SW 1271 (cell line): Measurements from ENCODE around the gene TCL1A.

Source experiments
- DNase-seq, 2 experiments: peaks; one replicate each; lab custom pipeline; 2025; lab: John Stamatoyannopoulos, UW

TCL1A gene

DNA sequence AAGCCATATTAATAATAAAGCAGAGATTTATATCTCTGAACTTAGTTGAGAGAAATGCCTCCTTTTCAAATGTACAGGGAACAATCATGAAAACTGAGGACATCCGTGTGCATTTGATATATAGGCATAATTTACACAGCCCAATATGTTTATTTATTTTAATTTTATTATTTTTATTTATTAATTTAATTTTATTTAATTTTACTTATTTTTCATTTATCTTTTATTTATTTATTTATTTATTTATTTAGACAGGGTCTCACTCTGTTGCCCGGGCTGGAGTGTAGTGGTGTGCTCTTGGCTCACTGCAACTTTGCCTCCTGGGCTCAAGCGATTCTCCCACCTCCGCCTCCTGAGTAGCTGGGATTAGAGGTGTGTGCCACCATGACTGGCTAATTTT lies 8.4 kb downstream of the TCL1A start:
- DNase-seq: no peak

DNA sequence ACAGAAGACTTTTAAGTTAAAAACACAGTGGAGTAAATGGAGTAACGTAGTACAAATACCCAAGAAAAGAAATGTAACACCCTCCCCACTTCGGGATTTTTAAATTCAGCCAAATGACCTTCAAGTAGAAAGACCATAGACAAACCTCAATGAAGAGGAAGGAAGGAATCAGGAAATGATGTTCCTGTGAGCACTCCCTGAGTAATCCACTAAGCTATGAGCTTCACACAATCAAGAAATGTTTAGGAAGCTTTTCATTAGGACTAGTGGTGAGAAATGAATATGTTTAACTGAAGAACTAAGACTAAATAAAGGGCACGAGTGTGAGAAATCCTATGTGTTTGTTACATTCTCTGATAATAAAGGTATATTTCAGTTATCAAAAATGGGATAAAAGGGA lies 10.1 kb downstream of the TCL1A start:
- DNase-seq: no peak

DNA sequence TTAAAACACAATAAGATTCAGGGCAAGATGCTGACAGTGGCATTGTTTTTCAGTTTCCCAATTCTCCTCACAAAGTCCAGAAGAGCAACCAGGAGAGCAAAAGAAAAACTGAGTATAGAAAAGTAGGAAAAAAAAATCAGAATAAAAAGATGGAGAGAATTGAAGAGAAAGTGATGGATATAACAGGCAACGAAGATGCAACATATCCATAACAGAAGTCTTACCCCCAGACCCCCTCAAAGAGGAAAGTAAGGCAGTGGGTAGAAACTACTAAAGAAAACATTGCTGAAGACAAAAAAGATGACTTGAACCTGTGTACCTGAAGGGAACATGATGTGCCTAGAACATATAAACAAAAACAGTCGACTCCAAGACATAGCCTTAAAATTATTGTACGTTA lies 10.6 kb downstream of the TCL1A start:
- DNase-seq: no peak

DNA sequence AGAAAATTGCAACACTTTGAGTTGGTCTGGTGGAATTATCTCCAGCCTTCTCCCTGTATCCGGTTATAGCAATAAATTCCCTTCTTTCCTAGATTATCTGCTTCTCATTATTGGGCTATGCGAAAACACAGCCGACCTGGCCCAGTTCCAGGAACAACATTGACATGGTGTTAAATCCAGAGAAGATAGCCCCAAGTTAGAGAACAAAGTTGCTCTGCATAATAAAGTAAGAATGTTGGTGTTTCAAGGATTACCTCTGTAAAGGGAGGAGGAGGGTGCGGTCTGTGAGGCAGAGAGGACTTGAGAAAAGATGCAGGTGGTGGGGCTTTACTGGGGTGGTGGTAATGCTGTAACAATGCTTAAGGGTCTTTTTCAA lies 12.1 kb downstream of the TCL1A start:
- DNase-seq: no peak

DNA sequence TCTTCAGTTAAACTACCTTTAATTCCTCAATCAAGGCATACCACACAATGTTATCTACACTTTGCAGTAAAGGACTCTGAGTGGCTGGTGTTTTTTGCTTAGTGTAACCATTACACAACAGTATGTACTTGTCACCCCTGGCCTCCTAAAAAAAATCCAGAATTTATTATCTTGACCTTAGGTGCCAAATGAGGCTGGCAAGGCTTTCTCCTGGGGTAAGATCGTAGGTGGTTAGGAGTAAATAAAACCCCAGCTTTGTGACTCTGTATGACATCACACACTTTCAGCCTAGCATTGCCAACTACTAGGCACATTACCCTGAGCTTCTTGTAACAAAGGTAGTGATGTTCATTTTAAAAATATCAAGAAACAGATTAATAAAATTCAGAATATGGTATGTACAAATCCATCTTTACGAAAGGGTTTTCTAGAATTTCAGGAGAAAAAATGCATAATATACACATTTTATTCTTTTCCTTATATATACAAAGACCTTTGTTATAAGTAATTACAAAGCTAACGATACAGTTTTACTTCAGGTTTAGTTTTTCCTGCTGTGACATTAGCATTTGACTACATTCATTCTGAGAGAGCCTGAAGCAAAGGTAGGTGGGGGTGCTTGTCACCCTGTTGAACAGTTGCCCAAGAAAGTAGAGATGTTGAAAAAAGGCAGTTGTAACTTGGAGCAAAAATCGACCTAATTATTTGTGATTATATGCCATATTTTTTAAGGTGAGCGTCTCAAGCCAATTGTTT lies 13.5 kb downstream of the TCL1A start:
- DNase-seq: no peak

DNA sequence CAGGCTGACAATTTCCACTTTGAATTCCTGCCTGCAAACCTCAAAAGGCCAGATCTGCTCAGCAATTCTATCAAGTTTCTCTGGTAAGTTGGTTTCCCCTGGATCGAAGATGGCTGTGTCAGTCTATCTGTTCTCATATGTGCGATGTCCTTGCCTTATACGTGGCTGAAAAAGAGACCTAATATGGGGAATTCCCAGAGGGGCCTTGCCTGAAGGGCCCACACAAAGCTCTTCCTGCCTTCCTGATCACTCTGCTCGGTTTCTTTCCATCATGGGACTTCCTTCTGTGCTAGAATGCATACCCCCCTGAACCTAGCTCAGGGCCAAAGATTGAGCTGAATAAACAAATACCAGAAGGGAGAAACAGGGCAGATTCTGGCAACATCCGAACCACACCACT lies 14.5 kb downstream of the TCL1A start:
- DNase-seq: no peak

DNA sequence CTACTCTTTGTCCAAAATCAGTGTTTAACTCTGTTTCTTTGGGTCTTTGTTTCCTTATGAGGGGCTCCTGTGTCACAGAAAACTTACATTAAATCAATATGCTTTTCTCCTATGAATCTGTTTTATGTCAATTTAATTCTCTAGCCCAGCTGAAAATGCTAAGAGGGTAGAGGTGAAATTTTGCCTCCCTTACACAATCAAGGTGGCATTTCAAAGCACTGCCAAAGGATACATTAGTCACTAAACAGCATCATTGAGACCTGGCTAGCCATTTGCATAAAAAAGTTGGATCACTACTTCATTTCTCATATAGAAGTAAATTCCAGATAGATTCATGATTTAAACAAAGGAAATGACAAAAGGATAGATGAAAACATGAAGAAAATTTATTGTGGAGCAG lies 15.6 kb downstream of the TCL1A start:
- no peak for DNase-seq

DNA sequence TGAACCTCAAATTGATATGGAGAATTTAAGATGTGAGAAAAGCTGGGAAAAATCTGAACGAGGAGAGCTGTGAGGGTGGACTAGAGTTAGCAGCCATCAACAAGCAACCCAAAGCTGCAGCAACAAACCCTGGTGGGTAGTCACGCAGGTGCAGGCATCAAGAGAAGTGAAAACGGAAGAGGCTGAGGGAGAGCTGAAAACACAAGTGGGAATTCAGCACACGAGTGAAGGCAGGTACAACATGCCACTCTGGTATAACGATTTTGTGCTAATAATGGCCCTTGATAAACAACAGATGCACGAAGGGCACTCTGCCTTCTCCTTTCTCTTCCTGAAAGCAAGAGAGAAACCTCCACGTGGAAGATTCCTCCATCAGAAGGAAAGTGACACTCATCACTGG lies 16.2 kb downstream of the TCL1A start:
- DNase-seq: no peak

DNA sequence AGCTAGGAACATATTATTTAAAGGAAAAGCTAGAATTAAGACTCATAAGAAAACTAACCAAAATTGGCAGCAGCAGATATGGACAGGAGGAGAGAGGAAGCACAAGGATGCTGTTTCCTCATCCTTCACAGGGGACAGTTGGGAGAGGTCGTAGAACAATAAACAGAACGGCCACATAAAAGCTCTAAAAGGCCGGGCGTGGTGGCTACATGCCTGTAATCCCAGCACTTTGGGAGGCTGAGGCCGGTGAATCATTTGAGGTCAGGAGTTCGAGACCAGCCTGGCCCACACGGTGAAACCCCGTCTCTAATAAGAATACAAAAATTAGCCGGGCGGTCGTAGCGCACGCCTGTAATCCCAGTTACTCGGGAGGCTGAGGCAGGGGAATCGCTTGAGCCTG lies 17.2 kb downstream of the TCL1A start:
- DNase-seq: no peak

DNA sequence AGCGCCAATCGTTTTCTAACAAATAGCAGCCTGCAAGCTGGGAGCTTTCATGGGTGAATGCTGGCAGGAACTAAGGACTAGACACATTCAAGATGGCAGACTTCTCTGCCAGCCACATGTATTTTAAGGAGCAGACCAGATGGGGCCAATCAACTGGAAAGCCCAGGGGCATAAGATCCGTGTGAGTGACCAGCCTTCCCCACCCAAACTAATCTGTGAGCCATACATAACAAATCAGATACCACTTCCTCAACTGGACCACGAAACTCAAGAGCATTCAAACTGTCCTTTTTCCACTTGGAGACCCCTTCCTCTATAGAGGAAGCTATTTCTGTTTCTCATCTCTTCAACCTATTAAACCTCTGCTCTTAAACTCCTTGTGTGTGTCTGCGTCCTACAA lies 18.0 kb downstream of the TCL1A start:
- DNase-seq: no peak

DNA sequence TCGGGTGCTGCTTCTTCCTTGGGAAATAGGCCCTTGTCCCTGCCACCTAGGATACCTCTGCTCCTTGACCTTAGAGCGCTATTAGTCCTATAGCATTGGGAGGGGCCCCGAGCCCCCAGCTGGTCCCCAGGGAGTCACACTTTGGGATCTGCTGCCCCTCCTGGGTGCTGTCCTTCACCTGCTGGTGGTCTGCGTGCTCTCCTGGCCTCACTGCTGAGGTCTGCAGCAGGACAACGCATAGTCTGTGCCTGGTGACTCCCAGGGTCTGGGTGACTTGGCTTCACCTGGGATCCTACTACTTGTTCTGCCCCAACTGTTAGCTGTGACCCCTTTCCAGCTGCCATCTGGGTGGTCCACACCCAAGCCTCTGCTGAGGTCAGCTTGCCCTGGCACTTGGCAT lies 18.9 kb downstream of the TCL1A start:
- DNase-seq: no peak

DNA sequence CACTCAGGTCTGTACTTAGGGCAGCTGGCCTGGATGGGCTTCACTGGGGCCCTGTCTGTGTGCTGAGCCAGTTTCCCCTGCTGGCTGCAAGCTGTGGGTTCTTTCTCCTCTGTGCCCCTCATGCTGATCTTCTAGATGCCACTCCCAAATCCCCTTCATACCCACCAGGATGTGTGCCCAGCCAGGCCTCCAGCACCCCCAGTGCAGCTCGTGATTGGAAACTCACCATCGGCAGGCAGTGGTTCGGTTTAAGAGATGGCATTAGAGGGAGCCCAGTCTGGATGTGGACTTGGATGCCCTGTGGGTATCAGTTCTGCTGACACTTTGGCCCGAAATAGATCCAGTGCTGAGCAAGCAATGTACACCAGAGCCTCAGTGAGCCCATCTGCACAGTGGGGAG lies 21.8 kb downstream of the TCL1A start:
- no peak for DNase-seq

DNA sequence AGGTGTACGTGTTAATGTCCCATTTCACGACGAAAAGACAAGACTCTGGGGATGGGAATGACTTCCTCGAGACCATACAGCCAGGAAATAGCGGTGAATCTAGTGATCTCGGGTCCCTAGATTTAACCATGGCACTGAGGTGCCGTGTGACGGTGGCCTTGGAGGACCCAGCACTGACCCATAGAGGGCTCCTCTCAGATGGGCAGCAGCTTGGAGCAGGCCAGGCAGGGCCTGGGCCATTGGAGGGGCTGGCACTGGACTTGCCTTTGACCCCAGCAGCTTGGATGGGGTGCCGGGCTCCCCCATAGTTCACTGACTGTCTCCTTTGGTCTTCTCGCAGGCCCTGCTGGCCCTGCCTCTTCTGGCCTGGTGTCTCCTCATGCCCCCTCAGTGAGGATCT lies 22.3 kb downstream of the TCL1A start:
- no peak for DNase-seq

DNA sequence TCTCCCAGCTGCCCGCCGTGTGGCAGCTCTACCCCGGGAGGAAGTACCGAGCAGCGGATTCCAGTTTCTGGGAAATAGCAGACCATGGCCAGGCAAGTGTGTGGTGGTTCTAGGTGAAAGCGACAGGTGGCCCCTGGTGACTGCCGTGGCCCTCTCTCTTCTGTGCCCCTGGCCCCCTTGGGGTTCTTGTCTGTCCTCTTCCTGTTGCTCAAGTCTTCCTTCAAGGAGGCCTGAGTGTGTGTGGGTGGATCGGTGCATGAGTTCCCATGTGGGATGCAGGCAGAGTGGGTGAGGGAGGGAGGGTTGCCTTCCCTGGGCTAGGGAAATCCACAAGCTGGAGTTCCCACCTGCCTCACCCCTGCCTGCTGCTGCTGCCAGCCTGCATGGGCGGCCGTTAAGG lies 23.1 kb downstream of the TCL1A start:
- no peak for DNase-seq

DNA sequence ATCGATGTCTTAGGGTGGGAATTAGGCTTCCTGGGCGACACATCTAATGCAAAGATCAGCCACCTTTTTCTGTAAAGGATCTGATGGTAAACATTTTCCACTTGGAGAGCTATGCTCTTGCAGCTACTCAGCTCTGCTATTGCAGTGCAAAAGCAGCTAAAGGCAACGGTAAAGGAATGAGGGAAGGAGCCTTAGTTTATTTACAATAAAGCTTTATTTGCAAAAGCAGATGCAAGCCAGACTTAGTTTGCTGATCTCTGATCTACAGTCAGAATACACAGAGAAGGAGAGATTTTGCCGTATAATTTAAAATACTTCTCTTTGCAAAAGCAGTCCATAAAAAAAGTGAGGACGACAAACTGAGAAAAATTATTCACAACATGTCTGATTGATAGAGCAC lies 24.5 kb downstream of the TCL1A start:
- DNase-seq: no peak

DNA sequence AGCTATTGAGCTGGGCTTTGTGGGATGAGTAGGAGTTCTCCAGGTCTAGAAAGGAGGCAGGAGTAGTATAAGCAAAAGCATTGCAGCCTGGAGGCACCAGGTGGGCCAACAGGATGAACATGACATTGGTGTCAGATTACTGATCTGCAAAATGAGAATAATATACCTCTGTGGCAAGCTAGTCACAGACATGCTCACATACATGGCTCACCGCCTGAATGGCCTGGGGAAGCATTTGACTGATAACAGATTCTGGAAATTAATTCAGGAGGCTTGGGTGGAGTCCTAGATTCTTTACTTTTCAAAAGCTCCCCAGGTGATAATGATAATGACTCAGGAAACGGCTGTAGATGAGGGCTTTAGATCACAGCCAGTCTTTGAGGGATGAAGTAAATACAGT lies 27.0 kb downstream of the TCL1A start:
- no peak for DNase-seq

DNA sequence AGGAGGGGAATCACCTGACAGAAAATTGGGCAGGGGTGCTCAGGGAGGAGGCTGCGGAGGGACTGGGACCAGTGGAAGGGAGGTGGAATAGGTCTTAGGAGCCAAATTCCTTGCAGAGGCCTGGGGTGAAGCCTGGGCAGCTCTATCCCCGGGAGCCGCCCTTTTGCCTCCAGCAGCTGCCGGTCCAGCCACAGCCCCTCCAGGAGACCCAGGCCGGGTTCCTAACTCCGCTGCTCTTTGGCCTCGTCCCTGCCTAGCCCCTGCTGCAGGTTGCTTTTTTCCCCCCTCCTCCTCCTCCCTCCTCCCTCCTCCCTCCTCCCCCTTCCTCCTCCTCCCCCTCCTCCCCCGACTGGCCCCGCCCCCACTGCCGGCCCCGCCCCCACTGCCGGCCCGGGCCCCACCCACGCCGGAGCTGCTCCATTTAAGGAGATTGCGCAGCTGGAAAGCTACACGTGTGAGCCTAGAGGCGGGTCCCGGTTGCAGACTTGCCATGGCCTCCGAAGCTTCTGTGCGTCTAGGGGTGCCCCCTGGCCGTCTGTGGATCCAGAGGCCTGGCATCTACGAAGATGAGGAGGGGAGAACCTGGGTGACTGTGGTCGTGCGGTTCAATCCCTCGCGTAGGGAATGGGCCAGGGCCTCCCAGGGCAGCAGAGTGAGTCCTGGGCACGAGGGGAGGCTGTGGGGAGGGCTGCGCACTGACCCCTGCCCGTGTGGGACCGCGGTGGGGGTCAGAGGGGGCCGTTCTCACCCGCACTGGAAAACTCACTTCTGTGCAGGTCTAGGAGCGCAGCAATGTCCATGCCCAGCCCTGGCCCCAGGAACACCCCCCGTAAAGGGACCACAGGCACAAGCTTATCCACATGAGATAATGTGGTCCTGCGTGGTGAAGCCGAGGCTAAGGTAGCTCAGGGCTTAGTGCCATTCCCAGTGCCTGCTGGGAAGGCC lies 27.7 kb downstream of the TCL1A start, which contains the start of gene TCL1B:
TSS of gene TCL1B (plus strand) at position 449 of the 945 bp plus-strand sequence. CDS start at position 491, 42 bp downstream.
- no peak for DNase-seq

DNA sequence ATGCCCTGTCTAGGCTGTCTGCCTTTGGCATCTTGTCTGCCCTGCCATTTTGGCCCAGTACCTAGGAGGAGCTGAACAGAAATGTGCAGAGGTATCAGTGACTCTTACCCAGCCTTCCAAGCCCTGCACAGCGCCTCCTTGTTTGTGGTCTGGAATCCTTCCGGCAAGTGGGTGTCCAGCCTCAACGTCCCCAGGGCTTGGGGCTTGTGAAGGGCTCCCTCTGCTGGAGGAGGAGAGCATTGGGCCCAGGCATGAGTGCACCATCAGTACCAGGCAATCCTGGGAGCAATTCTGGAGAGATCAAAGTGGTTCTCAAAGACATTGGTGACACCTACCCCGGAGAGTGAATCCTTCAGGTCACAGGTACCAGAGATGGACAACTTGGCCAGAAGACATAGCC lies 30.1 kb downstream of the TCL1A start:
- DNase-seq: no peak

DNA sequence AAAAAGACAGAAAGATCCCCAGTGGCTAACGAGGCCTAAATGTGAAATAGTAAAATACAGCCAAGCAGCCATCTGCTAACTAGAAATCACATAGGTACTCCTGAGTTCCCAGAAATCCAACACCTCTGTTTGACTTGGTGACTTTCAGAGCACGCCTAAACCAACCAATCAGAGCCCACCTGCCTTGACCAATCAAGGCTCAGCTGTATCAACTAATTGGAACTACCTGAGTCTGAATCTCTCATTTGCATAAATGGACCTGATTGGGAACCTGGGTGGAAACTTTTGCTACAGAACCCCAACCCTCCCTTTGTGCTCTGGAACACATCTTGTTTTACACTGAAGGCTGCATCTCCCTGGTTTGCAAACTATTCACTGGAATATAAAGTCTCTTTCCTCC lies 32.8 kb downstream of the TCL1A start:
- DNase-seq: no peak

DNA sequence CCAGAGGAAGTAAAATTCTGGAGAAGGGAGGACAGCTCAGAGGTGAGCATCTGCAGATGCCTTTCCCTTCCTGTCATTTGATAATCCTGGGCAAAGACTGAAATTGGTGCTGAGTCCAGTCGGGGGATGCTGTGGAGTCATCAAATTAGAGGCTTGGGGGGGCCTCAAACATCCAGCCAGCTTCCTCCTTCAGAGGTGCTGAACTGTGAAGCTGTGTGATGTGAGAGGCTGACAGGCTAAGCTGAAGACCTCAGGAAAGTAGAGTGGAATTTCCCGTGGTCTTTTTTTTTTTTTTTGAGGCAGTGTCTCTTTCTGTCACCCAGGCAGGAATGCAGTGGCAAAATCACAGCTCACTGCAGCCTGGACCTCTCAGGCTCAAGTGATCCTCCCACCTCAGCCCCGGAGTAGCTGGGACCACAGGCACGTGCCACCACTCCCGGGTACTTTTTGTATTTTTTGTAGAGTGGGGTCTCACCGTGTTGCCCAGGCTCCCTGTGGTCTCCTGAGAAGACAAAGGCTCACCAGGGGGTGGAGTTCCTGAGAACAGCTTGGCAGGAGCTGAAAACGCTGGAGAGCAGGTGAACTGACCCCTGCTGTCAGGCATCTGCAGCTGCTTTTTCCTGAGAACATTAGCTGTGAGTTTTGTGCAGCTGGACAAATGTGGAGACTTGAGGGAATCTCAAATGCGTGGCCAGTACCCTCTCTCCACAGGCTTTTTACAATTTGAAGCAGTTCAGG lies 33.8 kb downstream of the TCL1A start:
- DNase-seq: no peak

DNA sequence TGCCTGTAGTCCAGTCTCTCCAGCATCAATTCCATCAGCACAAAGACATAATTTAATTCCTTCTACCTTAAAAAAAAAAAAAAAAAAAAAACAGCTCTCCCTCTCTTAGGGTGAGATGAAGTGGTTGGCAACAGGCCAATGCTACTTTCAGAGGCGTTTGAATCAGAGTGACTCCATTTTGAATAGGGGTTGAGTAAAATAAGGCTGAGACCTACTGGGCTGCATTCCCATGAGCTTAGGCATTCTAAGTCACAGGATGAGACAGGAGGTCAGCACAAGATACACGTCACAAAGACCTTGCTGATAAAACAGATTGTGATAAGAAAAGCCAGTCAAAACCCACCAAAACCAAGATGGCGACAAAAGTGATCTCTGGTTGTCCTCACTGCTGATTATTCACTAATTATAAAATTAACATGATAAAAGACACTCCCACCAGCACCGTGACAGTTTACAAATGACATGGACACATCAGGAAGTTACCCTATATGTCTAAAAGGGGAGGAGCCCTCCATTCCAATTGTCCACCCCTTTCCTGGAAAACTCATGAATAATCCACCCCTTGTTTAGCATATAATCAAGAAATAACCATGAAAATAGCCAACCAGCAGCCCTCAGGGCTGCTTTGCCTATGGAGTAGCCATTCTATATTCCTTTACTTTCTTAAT lies 34.6 kb downstream of the TCL1A start:
- DNase-seq: no peak

DNA sequence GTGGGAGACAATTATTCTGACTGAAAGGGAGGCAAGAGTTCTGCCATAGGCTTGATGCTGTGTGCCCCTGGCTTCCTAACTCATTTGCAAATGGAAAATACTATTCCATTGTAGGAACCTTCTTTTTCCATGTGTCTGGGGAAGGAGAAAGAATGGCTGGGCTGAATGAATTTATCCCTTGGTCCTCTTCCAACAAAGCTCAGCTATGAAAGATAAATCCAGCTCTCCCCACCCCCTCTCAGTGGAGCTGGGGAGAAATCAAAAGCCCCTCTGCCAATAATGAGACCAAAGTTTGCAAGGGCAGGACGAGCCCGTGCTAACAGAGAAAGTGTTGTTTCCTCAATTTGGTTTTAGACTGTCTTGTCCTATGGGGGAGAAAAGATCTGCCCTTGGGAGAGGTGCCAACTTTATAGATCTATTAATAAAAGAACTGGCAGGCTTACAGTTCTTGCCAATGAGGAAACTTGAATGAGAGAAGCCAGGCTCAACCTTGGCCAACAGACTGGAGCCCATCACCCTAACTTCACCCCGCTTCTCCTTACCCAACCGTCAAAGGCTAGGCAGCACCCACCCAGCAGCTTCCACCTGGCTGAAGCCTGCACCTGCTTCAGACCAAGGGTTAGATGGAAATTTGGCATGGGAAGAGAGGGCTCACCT lies 36.6 kb downstream of the TCL1A start:
- no peak for DNase-seq
